ENCODE data around the gene CCHCR1.
"Not testable (repeated sequence)": the region's sequence is repeated elsewhere in the genome, so short reads cannot be mapped to it uniquely, and the experiment has no call there.

Gene CCHCR1

DNA sequence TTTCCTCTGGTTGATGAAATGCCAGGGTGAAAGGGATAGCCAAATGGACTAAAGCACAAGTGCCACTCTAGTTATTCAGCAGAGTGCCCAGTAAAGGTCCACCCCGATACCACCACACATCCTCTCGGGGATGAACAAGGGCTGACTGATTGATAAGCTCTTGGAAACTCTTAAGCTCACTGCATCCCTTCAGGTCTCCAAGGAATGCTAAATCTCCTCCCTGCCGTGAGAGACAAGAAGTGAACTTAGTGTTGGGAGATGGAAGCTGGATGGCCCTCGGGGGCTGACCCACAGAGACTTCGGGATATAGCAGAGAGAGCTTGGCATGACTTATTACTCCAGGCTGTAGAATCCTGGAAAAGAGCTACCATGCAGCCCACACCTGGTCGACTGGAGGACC lies 26.3 kb upstream of the CCHCR1 start:
- not testable (repeated sequence) for DNase-seq (ENCODE audit: low read depth)

DNA sequence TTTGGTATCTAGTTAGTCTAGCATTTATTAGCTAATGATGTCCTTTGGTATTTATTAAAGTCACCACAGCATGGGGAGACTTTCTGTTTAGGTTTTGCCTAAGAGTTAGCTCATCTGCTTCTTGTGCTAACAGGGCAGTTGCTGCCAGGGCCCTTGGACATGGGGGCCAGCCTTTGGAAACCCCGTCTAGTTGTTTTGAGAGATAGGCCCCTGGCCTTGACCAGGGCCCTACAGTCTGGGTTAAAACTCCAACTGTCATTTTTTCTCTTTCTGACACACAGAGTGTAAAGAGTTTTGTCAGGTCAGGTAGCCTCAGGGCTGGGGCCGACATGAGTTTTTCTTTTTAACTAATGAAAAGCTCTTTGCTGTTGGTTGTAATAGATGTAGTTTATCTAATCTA lies 25.7 kb upstream of the CCHCR1 start:
- DNase-seq (ENCODE audit: low read depth), result not testable (repeated sequence)

DNA sequence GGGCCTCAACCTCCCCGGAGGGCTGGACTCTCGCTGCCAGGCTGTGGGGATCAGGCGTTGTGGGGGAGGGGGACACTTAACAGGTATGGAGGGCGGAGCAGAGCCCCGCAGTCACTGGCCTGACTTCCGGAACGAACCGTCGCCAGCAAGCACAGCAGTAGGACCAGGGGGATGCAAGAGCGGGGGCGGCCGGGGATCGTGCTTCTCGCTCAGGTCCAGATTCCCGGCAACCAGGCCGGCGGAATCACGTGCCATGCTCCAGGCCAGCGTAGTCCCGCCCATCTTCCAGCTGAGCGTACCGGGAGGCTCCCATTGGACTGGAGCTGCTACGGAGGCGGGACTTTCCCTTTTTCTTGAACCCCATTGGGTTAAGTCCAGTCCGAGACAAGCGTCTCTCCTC lies 22.9 kb upstream of the CCHCR1 start:
- peak; percentile 87 for DNase-seq (ENCODE audit: low read depth)

DNA sequence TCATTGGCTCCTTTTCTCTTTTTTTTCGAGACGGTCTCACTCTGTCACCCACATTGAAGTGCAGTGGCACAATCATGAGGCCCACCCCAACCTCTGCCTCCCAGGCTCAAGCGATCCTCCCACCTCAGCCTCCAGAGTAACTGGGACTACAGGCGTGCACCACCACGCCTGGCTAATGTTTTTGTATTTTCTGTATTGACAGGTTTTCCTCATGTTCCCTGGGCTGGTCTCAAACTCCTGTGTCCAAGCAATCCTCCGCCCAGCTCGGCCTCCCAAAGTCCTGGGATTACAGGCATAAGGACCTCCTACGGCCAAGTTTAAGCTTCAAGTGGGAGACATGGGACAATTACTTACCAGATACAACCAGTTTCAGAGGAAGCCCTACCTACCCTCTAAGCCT lies 22.3 kb upstream of the CCHCR1 start:
- no peak for DNase-seq (ENCODE audit: low read depth)

DNA sequence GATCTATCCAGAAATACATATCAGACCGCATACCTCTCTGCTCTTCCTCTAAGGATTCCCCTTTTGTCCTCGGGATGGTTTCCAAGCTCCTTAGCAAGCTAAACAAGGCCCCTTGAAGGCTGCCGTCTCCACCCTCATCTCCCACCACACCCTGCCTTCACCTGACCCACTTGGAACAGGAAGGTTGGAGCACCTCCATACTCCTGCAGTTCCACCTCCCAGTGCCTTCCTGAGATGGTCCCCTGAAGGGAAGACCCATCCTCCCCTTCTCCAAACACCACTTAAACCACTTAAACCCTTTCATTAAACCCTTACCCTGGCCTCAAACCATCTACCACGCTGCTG lies 21.4 kb upstream of the CCHCR1 start:
- no peak for DNase-seq (ENCODE audit: low read depth)

DNA sequence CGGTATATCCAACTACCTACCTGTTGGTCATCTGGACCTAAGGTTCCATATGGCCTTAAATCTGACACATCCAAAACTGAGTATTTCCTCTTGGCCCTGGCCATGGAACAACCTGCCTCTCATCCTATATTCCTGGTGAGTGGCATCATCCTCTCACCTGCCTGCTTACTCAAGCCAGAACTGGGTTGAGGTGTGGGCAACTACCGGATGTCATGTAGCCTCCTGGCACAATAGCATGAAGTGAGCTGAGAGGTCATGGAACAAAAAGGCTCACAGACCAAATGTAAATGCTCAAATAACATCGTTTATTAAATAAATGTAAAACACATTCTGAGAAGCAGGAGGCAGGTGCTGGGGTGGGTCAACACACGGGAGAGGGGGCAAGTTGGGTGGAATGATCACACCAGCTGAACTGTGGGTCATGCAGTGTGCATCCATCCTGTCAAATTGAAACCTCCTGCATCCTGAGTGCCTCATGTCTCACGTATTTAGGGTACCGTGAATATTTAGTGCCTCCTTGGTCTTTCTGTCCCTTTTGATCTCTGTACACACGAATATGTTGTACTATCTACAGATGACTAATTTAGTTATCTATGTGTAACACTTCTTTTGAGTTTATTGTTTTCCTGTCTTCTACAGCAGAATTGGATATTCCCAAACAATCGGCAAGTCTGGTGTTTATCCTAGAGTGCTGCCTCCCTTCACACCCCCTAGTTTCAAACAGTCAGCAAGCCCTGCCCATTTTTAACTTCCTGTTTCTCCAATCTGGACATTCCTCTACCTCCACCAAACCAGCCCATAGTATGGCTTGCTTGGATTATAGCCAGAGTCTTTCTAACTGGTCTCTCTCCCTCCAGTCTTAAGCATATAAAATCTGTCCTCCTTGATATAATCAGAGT lies 20.8 kb upstream of the CCHCR1 start:
- peak; percentile 58 for DNase-seq (ENCODE audit: low read depth)

DNA sequence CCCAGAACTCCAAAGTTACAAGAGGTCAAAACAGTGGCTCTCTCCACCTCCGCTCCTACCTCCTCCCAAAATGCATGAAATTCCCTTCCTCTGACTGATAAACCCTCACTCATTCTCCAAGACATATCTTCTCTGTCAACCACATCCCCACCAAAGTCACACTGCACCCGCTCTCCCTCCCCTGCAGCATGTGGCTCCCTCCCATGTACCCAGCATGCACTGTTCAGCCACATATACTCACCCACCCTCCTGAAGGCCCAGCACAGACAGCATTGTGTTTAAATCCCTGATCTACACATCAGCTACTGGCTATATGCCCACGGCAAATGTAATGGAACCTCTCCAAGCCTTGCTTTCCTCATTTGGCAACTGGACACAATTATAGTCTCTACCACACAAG lies 18.4 kb upstream of the CCHCR1 start:
- DNase-seq (ENCODE audit: low read depth), result peak; percentile 92

DNA sequence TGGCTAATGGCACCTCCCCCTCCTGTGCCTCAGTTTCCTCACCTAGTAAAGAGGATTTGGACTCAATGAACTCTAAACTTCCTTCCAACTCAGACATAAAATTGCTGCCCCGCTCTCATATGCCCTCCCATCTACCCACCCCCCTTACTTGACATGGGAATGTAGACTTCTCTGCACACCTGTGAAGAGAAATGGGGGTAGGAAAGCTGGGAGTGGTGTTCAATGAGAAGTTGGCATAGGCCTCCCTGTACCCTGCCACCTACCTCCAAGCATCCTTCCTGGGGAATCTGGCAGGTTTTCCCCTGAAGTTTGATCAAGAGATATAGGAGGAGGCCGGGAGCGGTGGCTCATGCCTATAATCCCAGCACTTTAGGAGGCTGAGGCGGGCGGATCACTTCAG lies 16.8 kb upstream of the CCHCR1 start:
- DNase-seq (ENCODE audit: low read depth), result no peak

DNA sequence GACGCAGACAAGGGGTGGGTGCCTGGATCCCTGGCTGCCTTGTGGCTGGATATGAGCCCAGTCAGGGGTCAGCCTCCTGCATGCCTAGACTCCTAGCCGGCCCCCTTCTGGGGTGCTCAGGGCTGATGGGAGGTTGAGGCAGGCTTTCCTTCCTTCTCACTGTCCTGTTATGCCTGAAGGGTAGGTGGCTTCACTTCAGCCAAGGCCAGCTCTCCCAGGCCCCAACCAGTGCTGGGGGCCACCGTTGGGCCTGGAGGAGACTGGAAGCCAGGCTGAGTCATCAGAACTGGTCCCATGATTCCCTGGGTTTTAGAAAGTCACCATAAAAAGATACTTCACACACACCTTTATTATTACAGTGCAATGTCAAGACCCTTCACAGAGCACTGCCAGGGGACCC lies 15.8 kb upstream of the CCHCR1 start:
- peak; percentile 10 for DNase-seq (ENCODE audit: low read depth)

DNA sequence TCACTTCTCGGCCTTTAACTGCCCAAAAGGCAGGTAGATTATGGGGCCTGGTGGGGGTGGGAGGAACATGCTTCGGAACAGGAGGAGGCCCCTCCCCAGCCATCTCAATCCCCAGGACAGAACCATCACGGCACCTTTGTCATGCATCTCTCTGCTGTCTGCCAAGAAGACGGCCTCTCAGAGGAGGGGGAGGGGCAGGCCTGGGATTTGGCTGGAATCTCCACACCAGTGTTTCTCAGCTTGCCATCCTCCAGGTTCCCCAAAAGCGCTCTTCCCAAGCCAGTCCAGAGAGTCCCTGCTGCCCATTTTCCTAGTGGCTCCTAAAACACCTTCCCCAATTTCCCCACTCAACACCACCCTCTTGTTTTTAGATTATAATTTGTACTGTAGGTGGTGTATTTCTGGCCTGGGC lies 15.4 kb upstream of the CCHCR1 start:
- no peak for DNase-seq (ENCODE audit: low read depth)

DNA sequence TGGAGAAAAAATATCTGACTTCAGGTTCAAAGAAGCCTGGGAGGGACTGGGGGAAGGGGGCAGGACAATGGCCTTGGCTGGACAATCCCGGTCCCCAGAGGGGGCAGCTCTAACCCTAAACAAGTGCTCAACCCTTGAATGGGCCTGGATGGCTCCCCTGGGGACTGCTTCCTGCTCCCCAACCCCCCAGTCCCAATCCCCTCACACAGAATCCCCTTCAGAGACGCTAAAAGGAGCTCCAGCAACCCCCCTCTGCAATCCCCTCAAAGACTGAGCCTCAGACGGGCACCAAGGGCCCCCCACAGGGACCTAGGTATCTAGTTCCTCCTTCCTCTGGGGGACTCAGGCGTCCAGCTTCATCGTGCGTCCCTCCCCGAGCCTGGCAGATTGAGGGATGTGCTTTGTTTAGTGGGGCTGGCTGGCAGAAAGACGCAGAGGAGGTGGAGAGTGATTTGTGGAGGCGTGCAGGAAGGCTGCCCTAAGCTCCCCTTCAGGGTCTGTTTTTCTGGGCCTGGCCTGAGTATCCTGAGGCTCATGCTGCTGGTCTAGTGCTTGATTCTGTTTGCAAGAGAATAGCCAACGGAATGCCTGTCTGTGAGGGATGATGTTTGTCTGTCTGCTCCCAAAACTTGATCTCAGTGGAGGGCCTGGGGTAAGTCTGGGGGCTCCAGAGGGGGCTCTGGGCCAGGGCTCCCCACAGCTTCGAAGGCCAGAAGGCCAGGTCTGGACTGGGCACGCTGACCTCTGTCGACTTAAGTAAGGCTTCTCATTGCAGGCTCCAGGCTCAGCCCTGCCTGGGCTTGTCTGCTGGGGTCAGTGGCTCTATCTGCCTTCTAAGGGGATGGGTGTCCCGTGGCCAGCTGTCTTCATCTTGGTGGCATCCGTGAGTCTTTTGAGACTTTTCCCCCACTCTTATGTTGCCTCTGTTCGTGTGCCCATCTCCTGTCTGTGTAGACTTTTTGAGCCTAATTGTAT lies 14.6 kb upstream of the CCHCR1 start:
- no peak for DNase-seq (ENCODE audit: low read depth)

DNA sequence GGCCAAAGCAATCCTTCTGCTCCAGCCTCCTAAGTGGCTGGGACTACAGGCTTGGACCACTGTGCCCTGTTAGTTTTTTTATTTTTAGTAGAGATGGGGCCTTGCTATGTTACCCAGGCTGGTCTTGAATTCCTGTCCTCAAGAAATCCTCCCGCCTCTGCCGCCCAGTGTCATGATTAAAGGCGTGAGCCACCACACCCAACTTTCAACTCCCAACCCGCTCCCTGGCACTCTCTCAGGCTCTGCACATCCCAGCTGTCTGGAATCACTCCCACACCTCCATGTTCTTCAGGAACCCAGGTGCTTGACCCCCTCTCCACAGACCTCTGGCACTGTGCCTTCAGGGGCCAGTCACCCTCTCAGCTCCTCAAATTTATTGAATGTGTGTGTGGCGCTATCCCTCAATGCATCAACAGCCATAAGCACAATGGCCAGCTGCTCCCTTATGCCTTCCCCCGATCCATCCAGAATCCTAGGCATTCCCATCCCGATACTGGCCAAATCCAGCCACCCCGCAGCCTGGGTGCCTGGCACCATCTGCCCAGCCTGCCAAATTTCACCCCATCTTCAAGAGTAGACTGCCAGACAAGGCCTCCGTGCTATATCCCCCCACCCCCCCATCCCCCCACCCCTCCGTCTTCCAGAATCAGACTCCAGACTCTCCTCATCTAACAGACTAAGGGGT lies 13.5 kb upstream of the CCHCR1 start:
- DNase-seq (ENCODE audit: low read depth), result no peak

DNA sequence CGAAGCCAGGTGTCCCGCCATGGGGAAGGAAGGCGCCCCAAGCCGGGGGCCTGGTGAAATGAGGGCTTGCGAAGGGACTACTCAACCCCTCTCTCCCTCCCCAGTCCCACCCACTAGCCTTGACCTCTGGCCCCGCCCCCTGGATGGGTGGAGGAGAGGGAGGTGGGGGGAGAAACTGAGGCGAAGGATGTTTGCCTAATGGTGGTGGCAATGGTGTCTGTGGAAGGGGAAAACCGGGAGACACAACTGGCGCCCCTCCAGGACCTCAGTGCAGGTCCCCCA lies 12.9 kb upstream of the CCHCR1 start, which contains the start of gene POU5F1:
TSS of gene POU5F1 (minus strand) at position 83 of the 282 bp plus-strand sequence. CDS start at position 21, 62 bp downstream.
- DNase-seq (ENCODE audit: low read depth), result no peak

DNA sequence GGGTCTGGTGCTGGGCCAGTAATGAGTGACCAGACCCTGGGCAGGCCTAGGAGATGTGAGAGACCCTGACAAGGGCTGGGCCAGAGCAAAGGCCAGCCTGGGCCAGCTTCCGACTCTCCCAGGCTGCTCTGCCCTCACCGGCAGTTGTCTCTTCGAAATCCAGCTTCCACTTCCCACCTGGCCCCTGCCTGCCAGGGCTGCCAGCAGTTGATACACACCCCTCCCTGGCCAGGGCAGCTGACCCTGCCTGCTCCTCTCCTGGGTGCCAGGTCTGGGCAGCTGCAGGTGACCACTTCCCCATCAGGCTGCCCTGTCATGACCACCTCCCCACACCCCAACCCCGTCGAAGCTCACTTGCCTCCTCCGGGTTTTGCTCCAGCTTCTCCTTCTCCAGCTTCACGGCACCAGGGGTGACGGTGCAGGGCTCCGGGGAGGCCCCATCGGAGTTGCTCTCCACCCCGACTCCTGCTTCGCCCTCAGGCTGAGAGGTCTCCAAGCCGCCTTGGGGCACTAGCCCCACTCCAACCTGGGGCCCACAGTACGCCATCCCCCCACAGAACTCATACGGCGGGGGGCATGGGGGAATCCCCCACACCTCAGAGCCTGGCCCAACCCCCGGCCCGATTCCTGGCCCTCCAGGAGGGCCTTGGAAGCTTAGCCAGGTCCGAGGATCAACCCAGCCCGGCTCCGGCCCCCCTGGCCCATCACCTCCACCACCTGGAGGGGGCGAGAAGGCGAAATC lies 12.4 kb upstream of the CCHCR1 start:
- not testable (repeated sequence) for DNase-seq (ENCODE audit: low read depth)

DNA sequence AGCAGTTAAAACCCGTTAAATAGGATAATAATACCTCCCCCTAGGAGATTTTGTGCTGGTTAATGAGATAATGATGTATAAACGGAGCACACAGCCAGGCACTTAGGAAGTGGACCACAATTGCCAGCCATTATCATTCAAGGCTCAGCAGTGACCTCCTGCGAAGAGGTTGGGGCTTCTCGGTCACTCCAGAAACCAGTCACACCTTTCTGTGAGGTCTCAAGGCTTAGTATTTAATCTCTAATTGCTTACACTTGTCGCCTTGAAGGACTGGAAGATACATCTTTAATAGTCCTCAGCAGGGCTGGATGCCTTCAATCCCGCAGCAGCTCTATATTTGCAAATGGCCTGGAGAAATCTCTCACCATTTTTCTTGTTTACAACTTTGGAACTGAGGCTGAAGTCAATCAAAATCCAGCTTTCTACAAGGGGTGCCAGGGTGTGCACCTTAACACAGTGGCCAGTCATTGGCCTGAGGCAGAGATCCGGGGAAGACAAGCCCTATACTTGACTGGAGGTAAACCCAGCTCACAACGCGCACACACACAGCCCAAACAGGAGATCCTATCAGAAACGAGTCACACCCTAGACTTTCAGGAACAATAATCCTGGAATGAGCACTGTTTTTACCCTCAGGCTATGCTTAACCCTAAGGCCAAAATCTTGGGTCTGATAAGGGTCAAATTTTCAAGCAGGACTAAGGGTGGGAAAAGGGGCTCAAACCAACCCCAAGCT lies 11.7 kb upstream of the CCHCR1 start:
- peak; percentile 11 for DNase-seq (ENCODE audit: low read depth)

DNA sequence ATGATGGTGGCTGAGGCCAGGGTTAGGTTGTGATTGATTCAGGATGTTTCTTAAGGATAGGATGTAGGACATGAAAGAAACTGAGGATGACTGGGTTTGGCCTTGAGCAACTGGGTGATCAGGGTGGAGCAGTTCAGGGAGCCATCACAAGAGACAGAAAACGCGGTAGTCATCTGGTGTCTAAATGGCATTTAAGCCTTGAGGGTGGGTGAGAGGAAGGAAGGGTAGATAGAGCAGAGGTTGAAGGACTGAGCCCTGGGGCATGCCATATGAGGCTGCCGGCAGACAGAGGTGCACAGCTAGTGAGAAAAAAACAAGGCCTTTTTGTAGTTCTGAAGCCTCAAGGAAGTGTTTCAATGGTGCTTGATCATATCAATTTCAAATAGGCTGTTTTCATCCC lies 11.0 kb upstream of the CCHCR1 start:
- no peak for DNase-seq (ENCODE audit: low read depth)

DNA sequence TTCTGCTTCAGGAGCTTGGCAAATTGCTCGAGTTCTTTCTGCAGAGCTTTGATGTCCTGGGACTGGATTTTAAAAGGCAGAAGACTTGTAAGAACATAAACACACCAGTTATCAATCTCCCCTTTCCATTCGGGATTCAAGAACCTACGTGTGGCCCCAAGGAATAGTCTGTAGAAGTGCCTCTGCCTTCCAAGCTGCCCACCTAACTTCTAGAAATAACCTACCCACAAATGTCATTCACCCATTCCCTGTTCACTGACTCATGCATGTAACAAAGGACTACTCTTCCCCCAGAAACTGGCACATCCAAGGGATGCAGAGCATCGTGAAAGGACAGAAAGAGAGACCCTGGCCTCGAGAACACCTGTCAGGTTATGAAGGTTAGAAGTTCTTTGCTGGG lies 8.4 kb upstream of the CCHCR1 start:
- DNase-seq (ENCODE audit: low read depth), result no peak

DNA sequence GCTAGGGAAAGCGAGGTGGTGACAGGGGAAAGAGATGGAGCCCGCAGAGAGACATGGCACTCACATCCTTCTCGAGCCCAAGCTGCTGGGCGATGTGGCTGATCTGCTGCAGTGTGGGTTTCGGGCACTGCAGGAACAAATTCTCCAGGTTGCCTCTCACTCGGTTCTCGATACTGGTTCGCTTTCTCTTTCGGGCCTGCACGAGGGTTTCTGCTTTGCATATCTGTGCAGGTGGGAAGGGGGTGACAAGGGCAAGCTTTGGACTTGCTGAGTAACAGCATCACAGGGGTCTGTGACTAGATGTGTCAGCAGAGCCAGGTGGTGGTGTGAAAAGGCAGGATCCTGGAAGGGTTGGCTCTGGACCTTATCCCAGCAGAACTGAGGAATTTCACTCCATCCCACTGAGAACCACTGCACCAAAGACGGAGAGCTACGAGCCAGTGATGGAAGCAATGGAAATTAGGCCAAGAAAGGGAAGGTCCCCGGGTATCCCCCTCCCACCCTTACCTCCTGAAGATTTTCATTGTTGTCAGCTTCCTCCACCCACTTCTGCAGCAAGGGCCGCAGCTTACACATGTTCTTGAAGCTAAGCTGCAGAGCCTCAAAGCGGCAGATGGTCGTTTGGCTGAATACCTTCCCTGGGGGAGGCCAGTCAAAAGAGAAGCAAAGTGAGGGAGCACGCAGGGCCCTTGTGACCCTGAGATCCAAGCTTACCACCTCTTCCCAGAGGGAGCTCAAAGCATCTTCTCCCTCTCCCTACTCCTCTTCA lies 7.6 kb upstream of the CCHCR1 start:
- DNase-seq (ENCODE audit: low read depth), result not testable (repeated sequence)

DNA sequence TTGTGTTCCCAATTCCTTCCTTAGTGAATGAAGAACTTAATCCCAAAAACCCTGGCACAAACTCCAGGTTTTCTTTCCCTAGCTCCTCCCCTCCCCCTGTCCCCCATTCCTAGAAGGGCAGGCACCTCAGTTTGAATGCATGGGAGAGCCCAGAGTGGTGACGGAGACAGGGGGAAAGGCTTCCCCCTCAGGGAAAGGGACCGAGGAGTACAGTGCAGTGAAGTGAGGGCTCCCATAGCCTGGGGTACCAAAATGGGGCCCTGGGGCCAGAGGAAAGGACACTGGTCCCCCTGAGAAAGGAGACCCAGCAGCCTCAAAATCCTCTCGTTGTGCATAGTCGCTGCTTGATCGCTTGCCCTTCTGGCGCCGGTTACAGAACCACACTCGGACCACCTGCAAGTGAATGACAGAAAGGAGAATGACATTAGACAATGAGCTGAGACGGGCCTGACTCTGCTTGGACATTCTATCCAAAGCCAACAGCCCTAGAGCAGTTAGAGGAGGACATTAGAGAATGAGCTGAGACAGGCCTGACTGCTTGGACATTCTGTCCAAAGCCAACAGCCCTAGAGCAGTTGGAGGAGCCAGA lies 7.0 kb upstream of the CCHCR1 start:
- not testable (repeated sequence) for DNase-seq (ENCODE audit: low read depth)

DNA sequence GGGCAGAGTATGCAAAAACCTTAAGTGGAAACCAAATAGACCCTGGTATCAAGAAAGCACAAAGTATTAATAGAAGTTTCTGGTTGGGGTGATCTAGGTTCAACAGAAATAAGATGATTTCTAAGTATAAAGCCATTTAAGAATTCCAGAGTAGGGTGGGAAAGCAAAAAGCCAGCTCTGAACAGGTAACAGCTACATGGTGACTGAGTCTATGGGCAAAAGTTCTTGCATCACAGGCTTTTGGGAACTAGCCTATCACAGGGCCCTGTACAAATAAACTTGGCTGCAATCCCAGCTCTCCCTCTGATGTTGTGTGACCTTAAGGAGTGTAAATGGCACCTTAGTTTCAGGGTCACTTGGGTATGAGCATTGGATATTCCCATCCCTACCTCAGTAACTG lies 6.3 kb upstream of the CCHCR1 start:
- no peak for DNase-seq (ENCODE audit: low read depth)

Data from EH (cell line).